ENCODE data around the gene IDH3G.

DNA sequence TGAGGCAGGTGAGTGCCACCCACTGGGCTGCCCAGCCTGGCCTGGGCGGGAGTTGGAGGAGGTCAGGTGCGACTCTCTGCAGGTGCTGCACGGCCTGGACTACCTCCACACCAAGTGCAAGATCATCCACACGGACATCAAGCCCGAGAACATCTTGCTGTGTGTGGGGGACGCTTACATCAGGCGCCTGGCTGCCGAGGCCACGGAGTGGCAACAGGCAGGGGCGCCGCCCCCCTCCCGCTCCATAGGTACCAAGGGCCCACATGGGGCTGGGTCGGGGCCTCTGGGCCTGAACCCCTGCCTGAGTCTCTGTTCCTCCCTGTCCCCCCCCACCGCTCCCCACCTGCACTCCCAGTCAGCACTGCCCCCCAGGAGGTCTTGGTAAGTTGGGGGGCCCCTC lies 11.3 kb downstream of the IDH3G start:
- TF ChIP-seq, protein P1, sequence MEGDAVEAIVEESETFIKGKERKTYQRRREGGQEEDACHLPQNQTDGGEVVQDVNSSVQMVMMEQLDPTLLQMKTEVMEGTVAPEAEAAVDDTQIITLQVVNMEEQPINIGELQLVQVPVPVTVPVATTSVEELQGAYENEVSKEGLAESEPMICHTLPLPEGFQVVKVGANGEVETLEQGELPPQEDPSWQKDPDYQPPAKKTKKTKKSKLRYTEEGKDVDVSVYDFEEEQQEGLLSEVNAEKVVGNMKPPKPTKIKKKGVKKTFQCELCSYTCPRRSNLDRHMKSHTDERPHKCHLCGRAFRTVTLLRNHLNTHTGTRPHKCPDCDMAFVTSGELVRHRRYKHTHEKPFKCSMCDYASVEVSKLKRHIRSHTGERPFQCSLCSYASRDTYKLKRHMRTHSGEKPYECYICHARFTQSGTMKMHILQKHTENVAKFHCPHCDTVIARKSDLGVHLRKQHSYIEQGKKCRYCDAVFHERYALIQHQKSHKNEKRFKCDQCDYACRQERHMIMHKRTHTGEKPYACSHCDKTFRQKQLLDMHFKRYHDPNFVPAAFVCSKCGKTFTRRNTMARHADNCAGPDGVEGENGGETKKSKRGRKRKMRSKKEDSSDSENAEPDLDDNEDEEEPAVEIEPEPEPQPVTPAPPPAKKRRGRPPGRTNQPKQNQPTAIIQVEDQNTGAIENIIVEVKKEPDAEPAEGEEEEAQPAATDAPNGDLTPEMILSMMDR (IDR thresholded peaks at IDR 0.05; ENCODE audit: low read depth, low read length, poor library complexity, severe bottlenecking), result no peak
- TF ChIP-seq EZH2phosphoT487 (IDR thresholded peaks at IDR 0.05; ENCODE audit: borderline replicate concordance, low read length), result no peak

All from DOHH2 (cell line).